Urinary bladder (tissue), 4 donors: ENCODE results near the gene RAP2C. TPM values are rescaled to one million over a fixed set of nuclear protein-coding genes. Genes with fewer than 3 reads are reported as not detected.

Source experiments
- DNase-seq: peaks from one replicate; pipeline ENCODE4 v3.0.0-alpha.2; 2015; ENCODE audit errors: extremely low spot score
- H3K27ac ChIP-seq: one replicate; pipeline ENCODE4 v1.5.1; 2013; ENCODE audit warnings: low read depth, mild to moderate bottlenecking, moderate library complexity
- H3K36me3 ChIP-seq: one replicate; pipeline ENCODE4 v1.6.1; 2013; ENCODE audit warnings: mild to moderate bottlenecking, moderate library complexity; ENCODE audit not compliant: insufficient read depth
- H3K4me1 ChIP-seq: one replicate; pipeline ENCODE4 v1.6.1; 2013; ENCODE audit warnings: mild to moderate bottlenecking, moderate library complexity; ENCODE audit not compliant: insufficient read depth
- H3K4me3 ChIP-seq: one replicate; pipeline ENCODE4 v1.5.1; 2013; ENCODE audit warnings: low read depth, low read length
- WGBS: extraction: QIAGEN DNeasy Blood & Tissue Kit; methylation state at CpG from one replicate; pipeline ENCODE4 v1.1.7; 2013; 5-methylcytosine and 5-hydroxymethylcytosine counted together
- polyA plus RNA-seq: library from polyadenylated mRNA; stranded (reverse); fragments of 200-250 nt; gene quantifications from one replicate; pipeline ENCODE4 v1.2.3, GENCODE V29; 2013
- total RNA-seq: library from RNA; depleted of rRNA; stranded (reverse); fragments of >200 nt; gene quantifications from one replicate; pipeline ENCODE4 v1.2.3, GENCODE V29; 2014
- donor health status: healthy with polysubstance abuse.
- donor health status: healthy.

Gene RAP2C
- total RNA-seq, result 30.8 TPM
- 21.9 TPM for polyA plus RNA-seq

GRCh38 chrX:132219343-132219768, at the start of gene RAP2C:
RAP2C (minus strand) TSS chrX:132219447; CDS start chrX:132217268, 2,179 bp downstream.
- no peak for DNase-seq
- no peaks in the 10 kb centered on the region for H3K4me1 ChIP-seq
- H3K36me3 ChIP-seq, result no peaks in the 10 kb centered on the region
- peak within 1 kb of the TSS; percentile 93 for H3K27ac ChIP-seq
- 3% methylated on average over 6 of the region's 6 CpGs for WGBS
- peak within 1 kb of the TSS; percentile 89 for H3K4me3 ChIP-seq

GRCh38 chrX:132267392-132267791, 48.1 kb upstream of the RAP2C start:
- Histone ChIP-seq H3K4me3 (no peak overlapping the region), H3K36me3 (no peaks in the 10 kb centered on the region)

GRCh38 chrX:132266583-132267355, 47.5 kb upstream of the RAP2C start:
- H3K4me3 ChIP-seq, result no peak overlapping the region
- no peak overlapping the region for H3K27ac ChIP-seq
- no peaks in the 10 kb centered on the region for H3K4me1 ChIP-seq
- no peaks in the 10 kb centered on the region for H3K36me3 ChIP-seq
- WGBS, result 77% methylated on average over 1 of the region's 1 CpG
- no peak for DNase-seq

More at GRCh38 chrX:132267392-132267791, 48.1 kb upstream of the RAP2C start:
- no peak for DNase-seq
- 85% methylated on average over 6 of the region's 6 CpGs for WGBS
- no peak overlapping the region for H3K27ac ChIP-seq
- H3K4me1 ChIP-seq, result no peaks in the 10 kb centered on the region

- no peak overlapping the region for H3K4me3 ChIP-seq
- H3K4me1 ChIP-seq, result no peaks in the 10 kb centered on the region
- 96% methylated on average over 3 of the region's 3 CpGs for WGBS
- no peak overlapping the region for H3K27ac ChIP-seq
- no peaks in the 10 kb centered on the region for H3K36me3 ChIP-seq
- DNase-seq, result no peak
These were observed 43.9 kb upstream of the RAP2C start for GRCh38 chrX:132263127-132263526.

- no peak for DNase-seq
- WGBS, result 94% methylated on average over 1 of the region's 1 CpG
- Histone ChIP-seq H3K27ac (no peak overlapping the region), H3K4me3 (no peak overlapping the region), H3K36me3 (no peaks in the 10 kb centered on the region), H3K4me1 (no peaks in the 10 kb centered on the region)
These were observed 39.3 kb upstream of the RAP2C start for GRCh38 chrX:132258509-132258908.

GRCh38 chrX:132257116-132257515, 37.9 kb upstream of the RAP2C start:
- Histone ChIP-seq H3K27ac (no peak overlapping the region), H3K36me3 (no peaks in the 10 kb centered on the region), H3K4me3 (no peak overlapping the region), H3K4me1 (no peaks in the 10 kb centered on the region)
- 38% methylated on average over 2 of the region's 2 CpGs for WGBS
- DNase-seq, result no peak

- no peaks in the 10 kb centered on the region for H3K36me3 ChIP-seq
- 97% methylated on average over 5 of the region's 5 CpGs for WGBS
- no peak overlapping the region for H3K4me3 ChIP-seq
- H3K27ac ChIP-seq, result no peak overlapping the region
- DNase-seq, result no peak
- H3K4me1 ChIP-seq, result no peaks in the 10 kb centered on the region
These were observed 16.9 kb upstream of the RAP2C start for GRCh38 chrX:132236121-132236520.

- no peaks in the 10 kb centered on the region for H3K36me3 ChIP-seq
- H3K27ac ChIP-seq, result no peak overlapping the region
- no peak for DNase-seq
- no peaks in the 10 kb centered on the region for H3K4me1 ChIP-seq
- H3K4me3 ChIP-seq, result no peak overlapping the region
- WGBS, result 96% methylated on average over 5 of the region's 5 CpGs
These were observed 16.2 kb upstream of the RAP2C start for GRCh38 chrX:132235488-132235887.

- DNase-seq, result no peak
- WGBS, result 95% methylated on average over 2 of the region's 2 CpGs
- Histone ChIP-seq H3K4me1 (no peaks in the 10 kb centered on the region), H3K36me3 (no peaks in the 10 kb centered on the region), H3K27ac (no peak overlapping the region), H3K4me3 (no peak overlapping the region)
These were observed 12.3 kb upstream of the RAP2C start for GRCh38 chrX:132231587-132231986.

- H3K4me1 ChIP-seq, result no peaks in the 10 kb centered on the region
- DNase-seq, result no peak
- WGBS, result 66% methylated on average over 5 of the region's 5 CpGs
- H3K27ac ChIP-seq, result no peak overlapping the region
- H3K36me3 ChIP-seq, result no peaks in the 10 kb centered on the region
- no peak overlapping the region for H3K4me3 ChIP-seq
These were observed 8.3 kb upstream of the RAP2C start for GRCh38 chrX:132227383-132228112.

- Histone ChIP-seq H3K4me3 (no peak overlapping the region), H3K36me3 (no peaks in the 10 kb centered on the region), H3K4me1 (no peaks in the 10 kb centered on the region), H3K27ac (no peak overlapping the region)
- no peak for DNase-seq
- WGBS, result 79% methylated on average over 4 of the region's 4 CpGs
These were observed 6.9 kb upstream of the RAP2C start for GRCh38 chrX:132226169-132226568.

GRCh38 chrX:132218100-132218812, 991 bp downstream of the RAP2C start:
- Histone ChIP-seq H3K27ac (peak overlapping the region; percentile 93), H3K4me3 (peak overlapping the region; percentile 89), H3K4me1 (no peaks in the 10 kb centered on the region), H3K36me3 (no peaks in the 10 kb centered on the region)
- peak; percentile 64 for DNase-seq
- WGBS, result under 1% methylated on average over 41 of the region's 45 CpGs

- H3K4me3 ChIP-seq, result peak overlapping the region; percentile 89
- 1% methylated on average over 66 of the region's 74 CpGs for WGBS
- peak; percentile 66 for DNase-seq
- no peaks in the 10 kb centered on the region for H3K4me1 ChIP-seq
- no peaks in the 10 kb centered on the region for H3K36me3 ChIP-seq
- peak overlapping the region; percentile 98 for H3K27ac ChIP-seq
These were observed 1.8 kb downstream of the RAP2C start for GRCh38 chrX:132217203-132218073.
